ENCODE results near the gene TCF7L2. TPM values are rescaled to one million over a fixed set of nuclear protein-coding genes. Genes with fewer than 3 reads are reported as not detected.

TCF7L2 gene
- total RNA-seq, 2 donors from 2014 or later, result 9.1 to 25.7 TPM

- Histone ChIP-seq H3K9me3 (no peaks in the 10 kb centered on the region), H3K4me1 (peaks cover 9% of the 10 kb centered on the region), H3K27ac (no peak overlapping the region), H3K27me3 (no peaks in the 10 kb centered on the region), H3K4me3 (no peak overlapping the region), H3K36me3 (replicated peaks in 1 of 2; ENCODE audit: insufficient read depth in 1 of 2, low read depth in 2 of 2) (no peaks in the 10 kb centered on the region)
- WGBS, 2 donors, result 95 to 100% methylated on average over 2 of the region's 2 CpGs
- intact Hi-C loops (cut with DNase I), result no loop called here
- ATAC-seq, result no peak
- TF ChIP-seq POLR2A (IDR thresholded peaks at IDR 0.05), result no peak
- TF ChIP-seq, protein P1, sequence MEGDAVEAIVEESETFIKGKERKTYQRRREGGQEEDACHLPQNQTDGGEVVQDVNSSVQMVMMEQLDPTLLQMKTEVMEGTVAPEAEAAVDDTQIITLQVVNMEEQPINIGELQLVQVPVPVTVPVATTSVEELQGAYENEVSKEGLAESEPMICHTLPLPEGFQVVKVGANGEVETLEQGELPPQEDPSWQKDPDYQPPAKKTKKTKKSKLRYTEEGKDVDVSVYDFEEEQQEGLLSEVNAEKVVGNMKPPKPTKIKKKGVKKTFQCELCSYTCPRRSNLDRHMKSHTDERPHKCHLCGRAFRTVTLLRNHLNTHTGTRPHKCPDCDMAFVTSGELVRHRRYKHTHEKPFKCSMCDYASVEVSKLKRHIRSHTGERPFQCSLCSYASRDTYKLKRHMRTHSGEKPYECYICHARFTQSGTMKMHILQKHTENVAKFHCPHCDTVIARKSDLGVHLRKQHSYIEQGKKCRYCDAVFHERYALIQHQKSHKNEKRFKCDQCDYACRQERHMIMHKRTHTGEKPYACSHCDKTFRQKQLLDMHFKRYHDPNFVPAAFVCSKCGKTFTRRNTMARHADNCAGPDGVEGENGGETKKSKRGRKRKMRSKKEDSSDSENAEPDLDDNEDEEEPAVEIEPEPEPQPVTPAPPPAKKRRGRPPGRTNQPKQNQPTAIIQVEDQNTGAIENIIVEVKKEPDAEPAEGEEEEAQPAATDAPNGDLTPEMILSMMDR (IDR thresholded peaks at IDR 0.05), result no peak
- DNase-seq, result no peak
Observed at GRCh38 chr10:112979927-112980326, 29.9 kb downstream of the TCF7L2 start.

GRCh38 chr10:112980937-112981336 is 30.9 kb downstream of the TCF7L2 start:
- no peak for DNase-seq
- Histone ChIP-seq H3K4me1 (peaks cover 14% of the 10 kb centered on the region), H3K36me3 (replicated peaks in 1 of 2; ENCODE audit: insufficient read depth in 1 of 2, low read depth in 2 of 2) (no peaks in the 10 kb centered on the region), H3K27me3 (no peaks in the 10 kb centered on the region), H3K4me3 (no peak overlapping the region), H3K27ac (no peak overlapping the region), H3K9me3 (no peaks in the 10 kb centered on the region)
- intact Hi-C loops (cut with DNase I), result no loop called here
- 87 to 88% methylated on average over 2 of the region's 2 CpGs for WGBS, 2 donors
- TF ChIP-seq POLR2A (IDR thresholded peaks at IDR 0.05), result no peak
- TF ChIP-seq, protein P1 (IDR thresholded peaks at IDR 0.05), result no peak
- no peak for ATAC-seq

DNA sequence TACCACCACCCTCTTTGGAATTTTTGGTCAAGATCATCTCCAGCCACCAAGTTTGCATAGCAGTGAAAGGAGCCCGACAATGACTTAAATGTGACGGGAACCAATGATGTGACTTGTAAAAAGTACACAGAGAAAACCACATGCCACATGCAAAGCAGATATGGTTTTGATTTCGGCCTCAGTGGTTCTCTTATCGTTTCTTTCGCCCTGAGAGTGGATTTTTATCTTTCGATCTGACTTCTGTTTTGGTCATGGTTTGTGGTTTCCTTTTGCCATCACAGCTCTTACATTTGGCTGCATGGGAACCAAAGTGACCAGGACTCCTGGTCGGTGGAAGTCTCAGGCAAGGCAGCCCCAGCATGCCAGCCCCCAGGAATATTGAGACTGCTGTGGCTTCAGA is 31.5 kb downstream of the TCF7L2 start:
- Histone ChIP-seq H3K4me1 (peaks cover 21% of the 10 kb centered on the region), H3K27ac (no peak overlapping the region), H3K4me3 (no peak overlapping the region), H3K9me3 (no peaks in the 10 kb centered on the region), H3K36me3 (replicated peaks in 1 of 2; ENCODE audit: insufficient read depth in 1 of 2, low read depth in 2 of 2) (no peaks in the 10 kb centered on the region), H3K27me3 (no peaks in the 10 kb centered on the region)
- intact Hi-C loops (cut with DNase I), result no loop called here
- 78 to 89% methylated on average over 7 of the region's 7 CpGs for WGBS, 2 donors
- no peak for ATAC-seq
- TF ChIP-seq POLR2A (IDR thresholded peaks at IDR 0.05), result no peak
- TF ChIP-seq, protein P1 (IDR thresholded peaks at IDR 0.05), result no peak
- DNase-seq, result no peak

DNA sequence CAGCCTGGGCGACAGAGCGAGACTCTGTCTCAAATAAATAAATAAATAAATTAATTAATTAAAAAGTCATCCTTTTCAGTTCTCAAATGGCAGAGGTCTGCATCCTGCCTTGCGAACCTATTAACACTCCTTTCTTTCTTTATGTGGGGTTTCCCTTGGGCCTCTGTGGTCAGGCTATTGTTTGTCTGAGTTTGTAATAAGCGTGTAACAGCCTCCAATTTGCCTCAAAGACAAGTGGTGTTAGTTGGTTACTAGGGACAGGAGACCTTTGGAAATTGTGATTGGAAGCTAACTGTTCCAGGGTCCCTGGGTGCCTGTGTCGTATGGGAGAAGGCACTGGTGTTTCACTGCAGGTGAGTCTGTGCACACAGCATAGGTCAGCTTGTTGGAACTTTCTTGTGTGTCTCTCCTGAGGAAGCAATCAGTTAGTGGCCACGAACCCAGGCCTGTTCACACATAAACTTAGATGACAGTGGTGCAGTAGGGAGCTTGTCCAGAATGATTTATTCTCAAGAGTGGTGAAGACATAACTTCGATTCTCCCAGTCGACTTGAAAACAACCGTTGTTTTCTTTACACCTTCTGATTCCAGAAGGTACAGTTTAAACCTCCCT is 33.5 kb downstream of the TCF7L2 start:
- no peaks in the 10 kb centered on the region for H3K9me3 ChIP-seq
- H3K27ac ChIP-seq, result no peak overlapping the region
- WGBS, 2 donors, result 80 to 87% methylated on average over 9 of the region's 9 CpGs
- H3K36me3 ChIP-seq (replicated peaks in 1 of 2; ENCODE audit: insufficient read depth in 1 of 2, low read depth in 2 of 2), result no peaks in the 10 kb centered on the region
- H3K4me1 ChIP-seq, result peaks cover 30% of the 10 kb centered on the region
- DNase-seq, result no peak
- H3K27me3 ChIP-seq, result no peaks in the 10 kb centered on the region
- no peak for ATAC-seq
- intact Hi-C loops (cut with DNase I), result no loop called here
- TF ChIP-seq POLR2A (IDR thresholded peaks at IDR 0.05), result no peak
- TF ChIP-seq, protein P1 (IDR thresholded peaks at IDR 0.05), result no peak
- H3K4me3 ChIP-seq, result no peak overlapping the region

GRCh38 chr10:112984756-112985155 is 34.7 kb downstream of the TCF7L2 start:
- TF ChIP-seq, protein P1 (IDR thresholded peaks at IDR 0.05), result no peak
- no peak for TF ChIP-seq POLR2A (IDR thresholded peaks at IDR 0.05)
- Histone ChIP-seq H3K4me1 (peaks cover 39% of the 10 kb centered on the region), H3K27ac (no peak overlapping the region), H3K27me3 (no peaks in the 10 kb centered on the region), H3K9me3 (no peaks in the 10 kb centered on the region), H3K36me3 (replicated peaks in 1 of 2; ENCODE audit: insufficient read depth in 1 of 2, low read depth in 2 of 2) (no peaks in the 10 kb centered on the region), H3K4me3 (no peak overlapping the region)
- ATAC-seq (no peak), DNase-seq (no peak)
- WGBS, 2 donors, result 79% methylated on average over 8 of the region's 8 CpGs
- intact Hi-C loops (cut with DNase I), result no loop called here

Measured in body of pancreas (tissue), 4 donors.